ENCODE data around the gene PLCB1. TPM values are rescaled to one million over a fixed set of nuclear protein-coding genes. Genes with fewer than 3 reads are reported as not detected.
A peak's percentile ranks its signal among the peaks of the same experiment; 100 is the strongest.

PLCB1 gene
- total RNA-seq, 1 donor from 2014 or later = 16.2 TPM

GRCh38 chr20:8540466-8540865 lies 408.4 kb downstream of the PLCB1 start:
- H3K36me3 Mint-ChIP-seq (ENCODE audit: insufficient read depth) = no peaks in the 10 kb centered on the region
- no peaks in the 10 kb centered on the region for H3K27me3 Mint-ChIP-seq
- H3K27ac Mint-ChIP-seq = no peak overlapping the region
- peaks cover 6% of the 10 kb centered on the region for H3K4me1 Mint-ChIP-seq (ENCODE audit: low read depth)
- DNase-seq (ENCODE audit: low spot score, unreplicated experiment) = no peak
- no peaks in the 10 kb centered on the region for H3K9me3 Mint-ChIP-seq (ENCODE audit: low read depth)
- H3K4me3 Mint-ChIP-seq (ENCODE audit: low read depth) = no peak overlapping the region
- TF ChIP-seq CTCF (IDR thresholded peaks at IDR 0.05; ENCODE audit: unreplicated experiment) = no peak

- no peaks in the 10 kb centered on the region for H3K9me3 Mint-ChIP-seq (ENCODE audit: low read depth)
- no peak for TF ChIP-seq CTCF (IDR thresholded peaks at IDR 0.05; ENCODE audit: unreplicated experiment)
- no peak overlapping the region for H3K4me3 Mint-ChIP-seq (ENCODE audit: low read depth)
- no peak overlapping the region for H3K27ac Mint-ChIP-seq
- H3K27me3 Mint-ChIP-seq = no peaks in the 10 kb centered on the region
- DNase-seq (ENCODE audit: low spot score, unreplicated experiment) = no peak
- H3K36me3 Mint-ChIP-seq (ENCODE audit: insufficient read depth) = no peaks in the 10 kb centered on the region
- peaks cover 6% of the 10 kb centered on the region for H3K4me1 Mint-ChIP-seq (ENCODE audit: low read depth)
These were observed 410.0 kb downstream of the PLCB1 start for GRCh38 chr20:8542110-8542486.

- no peak for TF ChIP-seq CTCF (IDR thresholded peaks at IDR 0.05; ENCODE audit: unreplicated experiment)
- Mint-ChIP-seq H3K4me3 (ENCODE audit: low read depth) (no peak overlapping the region), H3K27me3 (no peaks in the 10 kb centered on the region), H3K36me3 (ENCODE audit: insufficient read depth) (no peaks in the 10 kb centered on the region), H3K4me1 (ENCODE audit: low read depth) (peaks cover 5% of the 10 kb centered on the region), H3K9me3 (ENCODE audit: low read depth) (no peaks in the 10 kb centered on the region), H3K27ac (no peak overlapping the region)
- DNase-seq (ENCODE audit: low spot score, unreplicated experiment) = no peak
These were observed 413.1 kb downstream of the PLCB1 start for GRCh38 chr20:8545212-8545611.

- no peak overlapping the region for H3K4me3 Mint-ChIP-seq (ENCODE audit: low read depth)
- H3K9me3 Mint-ChIP-seq (ENCODE audit: low read depth) = no peaks in the 10 kb centered on the region
- no peak for TF ChIP-seq CTCF (IDR thresholded peaks at IDR 0.05; ENCODE audit: unreplicated experiment)
- no peaks in the 10 kb centered on the region for H3K4me1 Mint-ChIP-seq (ENCODE audit: low read depth)
- peak overlapping the region; percentile 42 for H3K27ac Mint-ChIP-seq
- DNase-seq (ENCODE audit: low spot score, unreplicated experiment) = no peak
- H3K36me3 Mint-ChIP-seq (ENCODE audit: insufficient read depth) = no peaks in the 10 kb centered on the region
- no peaks in the 10 kb centered on the region for H3K27me3 Mint-ChIP-seq
These were observed 415.1 kb downstream of the PLCB1 start for GRCh38 chr20:8547035-8547650.

- Mint-ChIP-seq H3K4me1 (ENCODE audit: low read depth) (no peaks in the 10 kb centered on the region), H3K9me3 (ENCODE audit: low read depth) (no peaks in the 10 kb centered on the region), H3K27me3 (no peaks in the 10 kb centered on the region), H3K36me3 (ENCODE audit: insufficient read depth) (no peaks in the 10 kb centered on the region), H3K27ac (no peak overlapping the region), H3K4me3 (ENCODE audit: low read depth) (no peak overlapping the region)
- no peak for DNase-seq (ENCODE audit: low spot score, unreplicated experiment)
- no peak for TF ChIP-seq CTCF (IDR thresholded peaks at IDR 0.05; ENCODE audit: unreplicated experiment)
These were observed 416.0 kb downstream of the PLCB1 start for GRCh38 chr20:8547968-8548588.

Measured in progenitor cell of endocrine pancreas (in vitro differentiated cells).